ENCODE data around the gene FBLN7. TPM values are rescaled to one million over a fixed set of nuclear protein-coding genes. Genes with fewer than 3 reads are reported as not detected.
"Not testable (repeated sequence)": the region's sequence is repeated elsewhere in the genome, so short reads cannot be mapped to it uniquely, and the experiment has no call there.

FBLN7 gene
- total RNA-seq, 4 donors from 2014 or later: 0.44 to 9.5 (median 7.2) TPM

DNA sequence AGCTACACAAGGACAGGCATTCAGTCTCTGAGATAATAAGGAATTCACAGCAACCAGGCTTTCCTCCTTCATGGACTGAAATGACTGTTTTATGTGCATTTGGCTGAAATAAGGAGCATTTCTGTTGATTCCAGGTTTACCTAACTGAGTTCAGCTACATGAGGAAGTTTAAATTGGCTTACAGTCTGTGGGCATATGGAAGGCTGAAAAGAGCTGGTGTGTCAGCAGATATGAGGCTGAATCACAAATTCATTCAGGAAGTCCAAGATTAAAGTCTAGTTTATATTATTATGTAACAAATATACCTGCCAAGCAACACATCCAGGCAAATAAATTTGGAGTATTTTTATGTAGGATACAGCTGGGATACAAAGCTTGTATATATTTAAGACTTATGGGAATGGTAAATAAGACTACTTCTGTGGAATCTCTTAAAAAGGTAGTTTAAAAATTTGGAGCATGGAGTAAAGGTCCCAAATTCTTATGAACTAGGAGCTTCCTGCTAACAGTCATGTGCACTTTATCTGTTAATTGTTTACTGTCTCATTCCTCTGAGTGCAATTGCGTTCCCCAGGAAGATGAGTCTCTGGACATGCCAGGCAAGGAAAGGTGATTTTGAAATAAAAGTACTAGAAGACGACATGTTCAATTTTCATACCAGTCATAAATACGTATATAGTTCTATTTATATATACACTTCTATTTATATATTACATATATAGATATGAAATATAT, 63.7 kb downstream of the FBLN7 start:
- no peak for ATAC-seq (ENCODE audit: low FRiP score)
- DNase-seq (ENCODE audit: low spot score): no peak
- TF ChIP-seq, protein P1, sequence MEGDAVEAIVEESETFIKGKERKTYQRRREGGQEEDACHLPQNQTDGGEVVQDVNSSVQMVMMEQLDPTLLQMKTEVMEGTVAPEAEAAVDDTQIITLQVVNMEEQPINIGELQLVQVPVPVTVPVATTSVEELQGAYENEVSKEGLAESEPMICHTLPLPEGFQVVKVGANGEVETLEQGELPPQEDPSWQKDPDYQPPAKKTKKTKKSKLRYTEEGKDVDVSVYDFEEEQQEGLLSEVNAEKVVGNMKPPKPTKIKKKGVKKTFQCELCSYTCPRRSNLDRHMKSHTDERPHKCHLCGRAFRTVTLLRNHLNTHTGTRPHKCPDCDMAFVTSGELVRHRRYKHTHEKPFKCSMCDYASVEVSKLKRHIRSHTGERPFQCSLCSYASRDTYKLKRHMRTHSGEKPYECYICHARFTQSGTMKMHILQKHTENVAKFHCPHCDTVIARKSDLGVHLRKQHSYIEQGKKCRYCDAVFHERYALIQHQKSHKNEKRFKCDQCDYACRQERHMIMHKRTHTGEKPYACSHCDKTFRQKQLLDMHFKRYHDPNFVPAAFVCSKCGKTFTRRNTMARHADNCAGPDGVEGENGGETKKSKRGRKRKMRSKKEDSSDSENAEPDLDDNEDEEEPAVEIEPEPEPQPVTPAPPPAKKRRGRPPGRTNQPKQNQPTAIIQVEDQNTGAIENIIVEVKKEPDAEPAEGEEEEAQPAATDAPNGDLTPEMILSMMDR (IDR thresholded peaks at IDR 0.05): no peak

DNA sequence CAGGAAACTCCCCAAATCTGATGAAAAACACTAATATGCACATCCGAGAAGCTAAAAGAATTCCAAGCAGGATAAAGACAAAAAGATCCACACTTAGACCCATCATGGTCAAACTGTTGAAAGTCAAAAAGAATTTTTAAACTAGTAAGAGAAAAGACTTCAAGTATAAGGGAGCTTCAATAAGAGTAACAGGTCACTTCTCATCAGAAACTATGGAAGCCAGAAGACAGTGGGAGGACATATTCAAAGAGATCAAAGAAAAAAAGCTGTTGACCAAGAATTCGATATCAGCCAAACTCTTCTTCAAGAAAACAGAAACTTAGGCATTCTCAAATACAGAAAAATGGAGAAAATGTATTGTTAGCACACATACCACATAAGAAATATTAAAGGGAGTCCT, 66.2 kb downstream of the FBLN7 start:
- DNase-seq (ENCODE audit: low spot score) (no peak), ATAC-seq (ENCODE audit: low FRiP score) (no peak)
- TF ChIP-seq, protein P1 (IDR thresholded peaks at IDR 0.05): no peak

DNA sequence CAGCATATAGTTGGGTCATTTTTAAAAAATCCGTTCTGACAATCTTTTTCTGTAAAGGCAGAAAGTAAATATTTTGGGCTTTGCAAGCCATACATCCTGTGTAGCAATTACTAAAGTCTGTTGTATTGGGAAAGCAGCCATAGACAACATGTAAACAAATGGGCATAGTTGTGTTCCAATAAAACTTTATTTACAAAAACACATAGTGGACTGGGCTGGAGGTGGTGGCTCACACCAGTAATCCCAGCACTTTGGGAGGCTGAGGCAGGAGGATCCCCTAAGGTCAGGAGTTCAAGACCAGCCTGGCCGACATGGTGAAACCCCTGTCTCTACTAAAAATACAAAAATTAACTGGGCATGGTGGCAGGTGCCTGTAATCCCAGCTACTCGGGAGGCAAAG, 69.7 kb downstream of the FBLN7 start:
- ATAC-seq (ENCODE audit: low FRiP score); DNase-seq (ENCODE audit: low spot score): not testable (repeated sequence)

DNA sequence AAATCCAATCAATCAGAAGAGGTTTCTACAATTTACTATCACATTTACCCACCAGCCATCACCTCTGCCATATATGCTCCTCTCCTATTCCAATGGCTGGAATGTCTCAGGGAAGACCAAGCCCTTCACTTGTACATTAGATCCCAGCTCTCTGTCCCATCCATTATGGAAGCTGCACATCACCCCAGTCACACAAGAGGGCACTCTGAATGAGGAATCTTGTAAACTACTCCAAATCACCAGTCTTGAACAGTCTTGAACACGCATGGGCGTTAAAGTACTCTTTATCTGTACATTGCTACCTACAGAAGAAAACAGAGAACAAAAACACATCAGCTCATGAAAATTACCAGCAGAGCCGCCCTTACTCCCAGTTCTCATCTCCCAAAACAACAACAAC, 78.0 kb downstream of the FBLN7 start:
- TF ChIP-seq, protein P1 (IDR thresholded peaks at IDR 0.05): no peak
- ATAC-seq (ENCODE audit: low FRiP score): no peak

DNA sequence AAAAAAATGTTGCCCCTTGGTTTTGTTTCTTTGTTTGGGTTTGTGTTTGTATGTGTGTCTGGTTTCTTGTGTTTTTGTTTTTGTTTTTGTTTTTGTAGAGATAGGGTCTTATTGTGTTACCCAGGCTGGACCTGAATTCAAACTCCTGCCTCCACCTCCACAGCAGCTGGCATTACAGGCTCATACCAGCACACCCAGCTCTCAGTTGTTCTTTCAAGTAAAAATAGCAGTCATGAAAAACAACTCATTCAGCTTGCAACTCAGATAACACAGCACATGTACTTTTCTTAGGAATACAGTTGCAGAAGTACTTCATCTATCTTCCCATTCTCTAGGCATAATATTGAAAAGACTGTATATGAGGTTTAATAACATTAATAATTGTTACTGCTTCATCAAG, 79.7 kb downstream of the FBLN7 start:
- ATAC-seq (ENCODE audit: low FRiP score) (no peak), DNase-seq (ENCODE audit: low spot score) (no peak)
- TF ChIP-seq, protein P1 (IDR thresholded peaks at IDR 0.05): no peak

More for the DNA sequence above, 78.0 kb downstream of the FBLN7 start:
- no peak for DNase-seq (ENCODE audit: low spot score)

DNA sequence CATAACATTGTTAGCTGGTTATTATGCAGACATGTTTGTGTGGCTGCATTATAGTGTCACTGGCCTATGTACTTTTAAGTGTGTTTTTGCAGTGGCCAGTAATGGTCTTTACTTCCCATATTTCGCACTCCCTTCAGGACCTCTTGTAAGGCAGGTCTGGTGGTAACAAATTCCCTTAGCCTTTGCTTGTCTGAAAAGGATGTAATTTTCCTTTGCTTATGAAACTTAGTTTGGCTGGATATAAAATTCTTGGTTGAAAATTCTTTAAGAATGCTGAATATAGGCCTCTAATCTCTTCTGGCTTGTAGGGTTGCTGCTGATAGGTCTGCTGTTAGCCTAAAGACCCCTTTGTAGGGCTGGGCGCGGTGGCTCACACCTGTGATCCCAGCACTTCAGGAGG, 82.0 kb downstream of the FBLN7 start:
- DNase-seq (ENCODE audit: low spot score) (no peak), ATAC-seq (ENCODE audit: low FRiP score) (no peak)
- TF ChIP-seq, protein P1 (IDR thresholded peaks at IDR 0.05): no peak

DNA sequence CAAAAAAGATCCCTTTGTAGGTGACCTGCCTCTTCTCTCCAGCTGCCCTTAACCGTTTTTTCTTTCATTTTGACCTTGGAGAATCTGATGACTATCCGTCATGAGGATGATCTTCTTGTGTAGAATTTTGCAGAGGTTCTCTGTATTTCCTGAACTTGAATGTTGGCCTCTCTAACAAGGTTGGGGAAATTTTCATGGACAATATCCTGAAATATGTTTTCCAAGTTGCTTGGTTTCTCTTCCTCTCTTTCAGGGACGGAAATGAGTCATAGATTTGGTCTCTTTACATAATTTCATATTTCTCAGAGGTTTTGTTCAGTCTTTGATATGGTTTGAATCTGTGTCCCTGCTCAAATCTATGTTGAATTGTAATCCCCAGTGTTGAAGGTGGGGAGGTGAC, 82.6 kb downstream of the FBLN7 start:
- no peak for DNase-seq (ENCODE audit: low spot score)
- TF ChIP-seq, protein P1 (IDR thresholded peaks at IDR 0.05): no peak
- no peak for ATAC-seq (ENCODE audit: low FRiP score)
